Measurements from ENCODE around the gene MSX1. TPM values are rescaled to one million over a fixed set of nuclear protein-coding genes. Genes with fewer than 3 reads are reported as not detected.
A peak's percentile ranks its signal among the peaks of the same experiment; 100 is the strongest.

MSX1 gene
- total and polyA plus RNA-seq, 11 donors = 2.2 to 7.4 (median 4.2) TPM

DNA sequence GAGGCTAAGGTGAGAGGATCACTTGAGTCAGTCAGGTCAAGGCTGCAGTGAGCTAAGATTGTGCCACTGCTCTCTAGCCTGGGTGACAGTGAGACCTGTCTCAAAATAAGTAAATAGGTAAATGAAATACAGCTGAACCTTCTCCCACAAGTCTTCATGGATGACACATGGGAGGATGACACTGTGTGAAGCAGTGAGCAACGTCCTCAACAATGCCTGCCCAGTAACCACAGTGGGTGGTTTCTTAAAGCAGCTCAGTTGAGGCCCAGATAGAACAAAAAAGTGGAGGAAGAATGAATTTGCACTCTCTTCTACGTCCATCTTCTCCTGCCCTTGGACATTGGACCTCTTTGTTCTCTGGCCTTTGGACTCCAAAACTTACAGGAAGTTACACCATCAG is 52.7 kb downstream of the MSX1 start:
- intact Hi-C loops (cut with DNase I) = no loop called here
- Histone ChIP-seq H3K27ac (no peak overlapping the region), H3K9me3 (no peaks in the 10 kb centered on the region), H3K27me3 (peaks cover 0 to 5% (median 0%) of the 10 kb centered on the region in 9 donors), H3K4me1 (no peaks in the 10 kb centered on the region), H3K36me3 (no peaks in the 10 kb centered on the region), H3K4me3 (no peak overlapping the region)
- WGBS, 4 donors = 37 to 50% (median 42%) methylated on average over 2 of the region's 2 CpGs
- ATAC-seq (no peak), DNase-seq (no peak)
- no peak for TF ChIP-seq POLR2A (IDR thresholded peaks at IDR 0.05)
- TF ChIP-seq, protein P1, sequence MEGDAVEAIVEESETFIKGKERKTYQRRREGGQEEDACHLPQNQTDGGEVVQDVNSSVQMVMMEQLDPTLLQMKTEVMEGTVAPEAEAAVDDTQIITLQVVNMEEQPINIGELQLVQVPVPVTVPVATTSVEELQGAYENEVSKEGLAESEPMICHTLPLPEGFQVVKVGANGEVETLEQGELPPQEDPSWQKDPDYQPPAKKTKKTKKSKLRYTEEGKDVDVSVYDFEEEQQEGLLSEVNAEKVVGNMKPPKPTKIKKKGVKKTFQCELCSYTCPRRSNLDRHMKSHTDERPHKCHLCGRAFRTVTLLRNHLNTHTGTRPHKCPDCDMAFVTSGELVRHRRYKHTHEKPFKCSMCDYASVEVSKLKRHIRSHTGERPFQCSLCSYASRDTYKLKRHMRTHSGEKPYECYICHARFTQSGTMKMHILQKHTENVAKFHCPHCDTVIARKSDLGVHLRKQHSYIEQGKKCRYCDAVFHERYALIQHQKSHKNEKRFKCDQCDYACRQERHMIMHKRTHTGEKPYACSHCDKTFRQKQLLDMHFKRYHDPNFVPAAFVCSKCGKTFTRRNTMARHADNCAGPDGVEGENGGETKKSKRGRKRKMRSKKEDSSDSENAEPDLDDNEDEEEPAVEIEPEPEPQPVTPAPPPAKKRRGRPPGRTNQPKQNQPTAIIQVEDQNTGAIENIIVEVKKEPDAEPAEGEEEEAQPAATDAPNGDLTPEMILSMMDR (IDR thresholded peaks at IDR 0.05) = no peak

DNA sequence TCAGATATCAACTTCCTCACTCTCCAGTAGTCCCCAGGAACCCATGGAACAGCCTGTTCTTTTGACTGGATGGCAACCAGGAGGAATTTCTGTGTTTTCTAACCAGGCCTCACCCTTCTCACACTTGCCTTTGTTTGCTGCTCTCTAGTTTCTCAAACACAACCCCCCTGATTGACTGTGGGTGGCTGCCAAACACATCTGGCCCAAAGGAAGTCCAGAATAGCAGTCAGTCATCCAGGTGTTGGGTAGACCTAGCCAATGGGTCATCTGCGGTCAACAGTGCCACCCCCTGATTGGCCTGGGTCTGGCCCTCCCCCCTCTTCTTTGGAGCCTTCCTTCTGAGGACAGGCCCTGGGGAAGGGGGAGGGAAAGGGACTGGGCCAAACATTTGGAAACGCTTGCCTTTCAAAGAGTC is 53.7 kb downstream of the MSX1 start:
- H3K9me3 ChIP-seq = no peaks in the 10 kb centered on the region
- H3K27me3 ChIP-seq = peaks cover 0 to 5% (median 0%) of the 10 kb centered on the region in 9 donors
- H3K4me1 ChIP-seq = no peaks in the 10 kb centered on the region
- H3K27ac ChIP-seq = no peak overlapping the region
- DNase-seq = peak in 1 of 5 donors; percentile 40
- 70 to 83% (median 79%) methylated on average over 2 of the region's 2 CpGs for WGBS, 4 donors
- H3K4me3 ChIP-seq = no peak overlapping the region
- intact Hi-C loops (cut with DNase I) = no loop called here
- ATAC-seq = no peak
- TF ChIP-seq, protein P1 (IDR thresholded peaks at IDR 0.05) = no peak
- no peak for TF ChIP-seq POLR2A (IDR thresholded peaks at IDR 0.05)
- no peaks in the 10 kb centered on the region for H3K36me3 ChIP-seq

Other genes starting within 250 kb of the MSX1 start
- 1 to 10 TPM in 1 of 9 donors, under 1 TPM in 2, not detected in 6; 0.78 to 2.5 (median 0.93) TPM for gene CYTL1, start 159.8 kb downstream of the MSX1 start, total RNA-seq
- gene CYTL1, start 159.8 kb downstream of the MSX1 start, polyA plus RNA-seq = not detected
- 1 to 10 TPM in 2 of 9 donors, under 1 TPM in 7; 0.13 to 2.0 (median 0.27) TPM for gene STK32B, start 191.8 kb downstream of the MSX1 start, total RNA-seq
- under 1 TPM; 0.08 to 0.14 TPM for gene STK32B, start 191.8 kb downstream of the MSX1 start, polyA plus RNA-seq

All from heart left ventricle (tissue), 16 donors.